Measurements from ENCODE around the gene FBXO42.
"Not testable (repeated sequence)": the region's sequence is repeated elsewhere in the genome, so short reads cannot be mapped to it uniquely, and the experiment has no call there.

The FBXO42 gene

GRCh38 chr1:16356867-16357266, 4.6 kb upstream of the FBXO42 start:
- no peak overlapping the region for H3K4me3 ChIP-seq (ENCODE audit: control insufficient read depth, low read depth, low read length)
- TF ChIP-seq CTCF (IDR thresholded peaks at IDR 0.05; ENCODE audit: control insufficient read depth, insufficient read depth, low read depth, low read length, missing control alignments) = no peak
- DNase-seq (ENCODE audit: low read depth) = no peak

GRCh38 chr1:16354619-16355018, 2.3 kb upstream of the FBXO42 start:
- DNase-seq (ENCODE audit: low read depth) = no peak
- no peak for TF ChIP-seq CTCF (IDR thresholded peaks at IDR 0.05; ENCODE audit: control insufficient read depth, insufficient read depth, low read depth, low read length, missing control alignments)
- H3K4me3 ChIP-seq (ENCODE audit: control insufficient read depth, low read depth, low read length) = no peak overlapping the region

GRCh38 chr1:16352842-16353535, 709 bp upstream of the FBXO42 start:
- no peak for DNase-seq (ENCODE audit: low read depth)
- peak overlapping the region; percentile 70 for H3K4me3 ChIP-seq (ENCODE audit: control insufficient read depth, low read depth, low read length)
- no peak for TF ChIP-seq CTCF (IDR thresholded peaks at IDR 0.05; ENCODE audit: control insufficient read depth, insufficient read depth, low read depth, low read length, missing control alignments)

- TF ChIP-seq CTCF (IDR thresholded peaks at IDR 0.05; ENCODE audit: control insufficient read depth, insufficient read depth, low read depth, low read length, missing control alignments) = no peak
- no peak for DNase-seq (ENCODE audit: low read depth)
- peak overlapping the region; percentile 70 for H3K4me3 ChIP-seq (ENCODE audit: control insufficient read depth, low read depth, low read length)
Observed at GRCh38 chr1:16351456-16351993, 755 bp downstream of the FBXO42 start.

- TF ChIP-seq CTCF (IDR thresholded peaks at IDR 0.05; ENCODE audit: control insufficient read depth, insufficient read depth, low read depth, low read length, missing control alignments) = no peak
- H3K4me3 ChIP-seq (ENCODE audit: control insufficient read depth, low read depth, low read length) = no peak overlapping the region
- no peak for DNase-seq (ENCODE audit: low read depth)
Observed at GRCh38 chr1:16349847-16350406, 2.4 kb downstream of the FBXO42 start.

GRCh38 chr1:16348414-16349182, 3.7 kb downstream of the FBXO42 start:
- DNase-seq (ENCODE audit: low read depth) = peak; percentile 54
- TF ChIP-seq CTCF (IDR thresholded peaks at IDR 0.05; ENCODE audit: control insufficient read depth, insufficient read depth, low read depth, low read length, missing control alignments) = no peak
- no peak overlapping the region for H3K4me3 ChIP-seq (ENCODE audit: control insufficient read depth, low read depth, low read length)

- H3K4me3 ChIP-seq (ENCODE audit: control insufficient read depth, low read depth, low read length); DNase-seq (ENCODE audit: low read depth): not testable (repeated sequence)
Observed at GRCh38 chr1:16343276-16343675, 9.0 kb downstream of the FBXO42 start.

Data from AG09309 (cell line).